CD4-positive, CD25-positive, alpha-beta regulatory T cell (primary cell): Measurements from ENCODE around the gene METTL13. TPM values are rescaled to one million over a fixed set of nuclear protein-coding genes. Genes with fewer than 3 reads are reported as not detected.

ENCODE experiments used
- ATAC-seq, 2 donors: fragments of 150-1000 bp; cut with Tn5 transposase; one replicate each; pipeline ENCODE4 v1.10.0; 2021; ENCODE audit warnings: low read depth in 2 of 2, moderate number of reproducible peaks in 2 of 2, moderate library complexity in 1 of 2
- DNase-seq, 3 donors: peaks; one replicate each; pipeline versions ENCODE4 v3.0.0 to v3.0.0-alpha.2; 2012 to 2022; ENCODE audit warnings: mixed read lengths in 1 of 3
- H3K27ac ChIP-seq: one replicate; pipeline ENCODE4 v1.7.0; 2013; ENCODE audit warnings: mild to moderate bottlenecking, low read length; ENCODE audit not compliant: insufficient read depth, poor library complexity, severe bottlenecking
- H3K27me3 ChIP-seq: one replicate; pipeline ENCODE4 v1.7.0; 2013; ENCODE audit warnings: low read length; ENCODE audit not compliant: control insufficient read depth, insufficient read depth
- H3K36me3 ChIP-seq: one replicate; pipeline ENCODE4 v1.7.0; 2013; ENCODE audit warnings: mild to moderate bottlenecking, low read length, moderate library complexity; ENCODE audit not compliant: control insufficient read depth, insufficient read depth
- H3K4me1 ChIP-seq: 2 replicates; pipeline ENCODE4 v1.7.0; 2013; ENCODE audit warnings: mild to moderate bottlenecking, low read length; ENCODE audit not compliant: insufficient read depth, control insufficient read depth, poor library complexity, severe bottlenecking
- H3K4me3 ChIP-seq: one replicate; pipeline ENCODE4 v1.7.0; 2013; ENCODE audit warnings: low read depth, mild to moderate bottlenecking, low read length, moderate library complexity
- H3K9me3 ChIP-seq, 2 experiments: 1 replicate in 1 of 2; 2 replicates in 1 of 2; pipeline ENCODE4 v1.7.0; 2013; ENCODE audit warnings: low read length in 2 of 2, mild to moderate bottlenecking in 1 of 2, moderate library complexity in 1 of 2; ENCODE audit not compliant: control insufficient read depth in 2 of 2
- H3K27ac Mint-ChIP-seq, 3 donors: one replicate each; pipeline ENCODE4 v1.8.0; 2020 to 2022; ENCODE audit warnings: mild to moderate bottlenecking in 3 of 3, mixed read lengths in 3 of 3, moderate library complexity in 2 of 3
- H3K27me3 Mint-ChIP-seq: one replicate; pipeline ENCODE4 v1.8.0; 2022; ENCODE audit warnings: mild to moderate bottlenecking, mixed read lengths
- H3K36me3 Mint-ChIP-seq: one replicate; pipeline ENCODE4 v1.8.0; 2020; ENCODE audit warnings: mixed read lengths
- H3K4me1 Mint-ChIP-seq, 4 donors: one replicate each; pipeline ENCODE4 v1.8.0; 2020 to 2022; ENCODE audit warnings: mixed read lengths in 4 of 4, mild to moderate bottlenecking in 1 of 4
- H3K4me3 Mint-ChIP-seq, 4 donors: one replicate each; pipeline ENCODE4 v1.8.0; 2020 to 2022; ENCODE audit warnings: mild to moderate bottlenecking in 4 of 4, mixed read lengths in 4 of 4, moderate library complexity in 3 of 4
- H3K9me3 Mint-ChIP-seq, 7 donors: one replicate each; pipeline ENCODE4 v1.8.0; 2020 to 2022; ENCODE audit warnings: mixed read lengths in 7 of 7, mild to moderate bottlenecking in 3 of 7, moderate library complexity in 2 of 7
- polyA plus RNA-seq, 4 donors: library from polyadenylated mRNA; unstranded; fragments of 300-500 nt; fragmentation: Illumina TruSeq; gene quantifications; one replicate each; pipeline ENCODE4 v1.2.3, GENCODE V29; 2021
- total RNA-seq: library from RNA; stranded (reverse); gene quantifications from one replicate; pipeline ENCODE4 v1.2.3, GENCODE V29; 2022

METTL13 gene
- total and polyA plus RNA-seq, 5 donors from 2014 or later, result 17.5 to 38.4 (median 28.6) TPM

- H3K4me3 ChIP-seq, result no peak overlapping the region
- Mint-ChIP-seq H3K27me3 (peaks cover 6% of the 10 kb centered on the region), H3K27ac (no peak overlapping the region), H3K4me3 (no peak overlapping the region), H3K4me1 (peaks cover 0 to 9% (median 5%) of the 10 kb centered on the region in 4 donors), H3K36me3 (no peaks in the 10 kb centered on the region), H3K9me3 (peaks cover 0 to 1% (median 0%) of the 10 kb centered on the region in 7 donors)
- peaks cover 1% of the 10 kb centered on the region for H3K4me1 ChIP-seq
- no peak for ATAC-seq
- no peaks in the 10 kb centered on the region for H3K36me3 ChIP-seq
- no peak for DNase-seq
- H3K27me3 ChIP-seq, result no peaks in the 10 kb centered on the region
- no peaks in the 10 kb centered on the region for H3K9me3 ChIP-seq
- H3K27ac ChIP-seq, result no peak overlapping the region
These were observed 54.4 kb downstream of the METTL13 start for GRCh38 chr1:171835891-171836290.

GRCh38 chr1:171841050-171841910 lies 59.8 kb downstream of the METTL13 start, which contains the start of gene DNM3:
Gene DNM3 (plus strand): TSS chr1:171841498. CDS start chr1:171841657, 159 bp downstream.
- no peaks in the 10 kb centered on the region for H3K36me3 Mint-ChIP-seq
- peak within 1 kb of the TSS; percentile 33 to 89 (median 86) for H3K27ac Mint-ChIP-seq
- H3K36me3 ChIP-seq, result no peaks in the 10 kb centered on the region
- peaks cover 25% of the 10 kb centered on the region for H3K27me3 ChIP-seq
- peaks cover 0 to 19% (median 15%) of the 10 kb centered on the region in 4 donors for H3K4me1 Mint-ChIP-seq
- DNase-seq (peak; percentile 71 to 82 (median 76)), ATAC-seq (peak; percentile 88 to 91)
- no peaks in the 10 kb centered on the region for H3K9me3 ChIP-seq
- H3K4me1 ChIP-seq, result peaks cover 17% of the 10 kb centered on the region
- peak within 1 kb of the TSS; percentile 54 for H3K4me3 ChIP-seq
- peaks cover 43% of the 10 kb centered on the region for H3K27me3 Mint-ChIP-seq
- peaks cover 0 to 1% (median 0%) of the 10 kb centered on the region in 7 donors for H3K9me3 Mint-ChIP-seq
- no peak within 1 kb of the TSS for H3K27ac ChIP-seq
- H3K4me3 Mint-ChIP-seq, result peak within 1 kb of the TSS; percentile 83 to 93 (median 91)

GRCh38 chr1:171841931-171842761 lies 60.7 kb downstream of the METTL13 start:
- H3K27ac Mint-ChIP-seq, result peak overlapping the region; percentile 33 to 88 (median 64)
- Histone ChIP-seq H3K27ac (no peak overlapping the region), H3K4me3 (peak overlapping the region; percentile 47), H3K4me1 (peaks cover 17% of the 10 kb centered on the region), H3K36me3 (no peaks in the 10 kb centered on the region), H3K9me3 (no peaks in the 10 kb centered on the region), H3K27me3 (peaks cover 26% of the 10 kb centered on the region)
- peak overlapping the region; percentile 83 to 92 (median 88) for H3K4me3 Mint-ChIP-seq
- H3K36me3 Mint-ChIP-seq, result no peaks in the 10 kb centered on the region
- peaks cover 45% of the 10 kb centered on the region for H3K27me3 Mint-ChIP-seq
- ATAC-seq (no peak), DNase-seq (peak in 1 of 3 donors; percentile 19)
- peaks cover 0 to 1% (median 0%) of the 10 kb centered on the region in 7 donors for H3K9me3 Mint-ChIP-seq
- peaks cover 0 to 19% (median 15%) of the 10 kb centered on the region in 4 donors for H3K4me1 Mint-ChIP-seq

DNA sequence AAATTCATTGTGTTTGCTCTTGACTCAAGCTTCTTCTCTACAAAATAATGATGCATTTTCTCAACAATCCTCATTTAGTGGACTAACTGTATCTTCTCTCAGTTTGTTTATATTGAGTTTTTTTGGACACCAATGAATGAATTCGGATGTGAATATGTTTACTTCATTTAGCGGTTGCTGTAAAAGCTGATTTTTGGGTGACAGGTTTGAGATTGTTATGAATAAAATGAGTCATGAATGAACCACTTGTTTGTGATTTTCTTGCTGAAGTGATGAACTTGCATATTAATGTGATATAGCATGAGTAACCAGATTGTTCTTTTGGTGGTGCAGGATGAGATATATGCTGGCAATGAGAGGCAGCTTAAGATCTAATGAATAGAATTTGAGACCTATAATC lies 62.9 kb downstream of the METTL13 start:
- H3K4me3 ChIP-seq, result no peak overlapping the region
- no peaks in the 10 kb centered on the region for H3K36me3 Mint-ChIP-seq
- no peak for ATAC-seq
- H3K27me3 Mint-ChIP-seq, result peaks cover 61% of the 10 kb centered on the region
- no peak overlapping the region for H3K27ac Mint-ChIP-seq
- H3K9me3 ChIP-seq, result no peaks in the 10 kb centered on the region
- H3K4me1 ChIP-seq, result peaks cover 17% of the 10 kb centered on the region
- H3K27me3 ChIP-seq, result peaks cover 29% of the 10 kb centered on the region
- H3K9me3 Mint-ChIP-seq, result no peaks in the 10 kb centered on the region
- H3K36me3 ChIP-seq, result no peaks in the 10 kb centered on the region
- peaks cover 0 to 19% (median 16%) of the 10 kb centered on the region in 4 donors for H3K4me1 Mint-ChIP-seq
- DNase-seq, result no peak
- no peak overlapping the region for H3K27ac ChIP-seq
- H3K4me3 Mint-ChIP-seq, result no peak overlapping the region

- H3K27ac Mint-ChIP-seq, result no peak overlapping the region
- ATAC-seq, result no peak
These were observed 64.5 kb downstream of the METTL13 start for GRCh38 chr1:171845998-171846397.

More at GRCh38 chr1:171845998-171846397, 64.5 kb downstream of the METTL13 start:
- H3K27ac ChIP-seq, result no peak overlapping the region
- Mint-ChIP-seq H3K36me3 (no peaks in the 10 kb centered on the region), H3K4me1 (peaks cover 0 to 13% (median 8%) of the 10 kb centered on the region in 4 donors), H3K9me3 (no peaks in the 10 kb centered on the region), H3K27me3 (peaks cover 65% of the 10 kb centered on the region), H3K4me3 (no peak overlapping the region)
- peaks cover 15% of the 10 kb centered on the region for H3K4me1 ChIP-seq
- H3K9me3 ChIP-seq, result no peaks in the 10 kb centered on the region
- no peak overlapping the region for H3K4me3 ChIP-seq
- peaks cover 32% of the 10 kb centered on the region for H3K27me3 ChIP-seq
- H3K36me3 ChIP-seq, result no peaks in the 10 kb centered on the region
- no peak for DNase-seq

Other genes with a start within 250 kb of the METTL13 start
- not detected for gene MYOCOS, start 159.4 kb upstream of the METTL13 start, total RNA-seq
- not detected for gene MYOCOS, start 159.4 kb upstream of the METTL13 start, polyA plus RNA-seq
- gene MYOC, start 129.0 kb upstream of the METTL13 start, total RNA-seq, result not detected
- gene MYOC, start 129.0 kb upstream of the METTL13 start, polyA plus RNA-seq, result not detected
- gene VAMP4, start 39.6 kb upstream of the METTL13 start, total RNA-seq, result 23.1 TPM
- gene VAMP4, start 39.6 kb upstream of the METTL13 start, polyA plus RNA-seq, result 10 to 100 TPM; 16.1 to 25.3 (median 20.9) TPM
- 5.5 TPM for gene DNM3, start 59.8 kb downstream of the METTL13 start, total RNA-seq
- 1 to 10 TPM in 3 of 4 donors, under 1 TPM in 1; 0.76 to 1.9 (median 1.5) TPM for gene DNM3, start 59.8 kb downstream of the METTL13 start, polyA plus RNA-seq